ENCODE data around the gene SIRT5. TPM values are rescaled to one million over a fixed set of nuclear protein-coding genes. Genes with fewer than 3 reads are reported as not detected.

Gene SIRT5
- total RNA-seq, 1 experiment from 2014 or later, result 14.3 TPM

DNA sequence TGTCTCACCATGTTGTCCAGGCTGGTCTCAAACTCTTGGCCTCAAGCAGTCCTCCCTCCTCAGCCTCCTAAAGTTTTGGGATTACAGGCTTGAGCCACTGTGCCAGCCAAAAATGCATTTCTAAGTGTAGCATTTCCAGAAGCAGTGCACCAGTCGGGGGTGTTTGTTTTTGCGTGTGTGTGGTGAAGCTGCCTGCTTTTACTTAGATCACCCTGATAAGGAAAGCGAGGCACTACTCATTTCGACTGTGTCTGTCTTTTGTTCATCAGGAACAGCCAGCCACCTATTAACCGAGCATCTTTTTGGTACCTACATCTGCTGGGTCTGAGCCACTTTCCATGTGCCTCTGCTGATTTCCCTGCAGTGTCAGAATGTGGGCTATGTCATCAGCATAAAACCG, 18.7 kb downstream of the SIRT5 start:
- Histone ChIP-seq H2BK5ac (ENCODE audit: insufficient read length, low read length) (no peak overlapping the region), H3K27me3 (ENCODE audit: insufficient read depth, low read length) (no peaks in the 10 kb centered on the region), H2AK5ac (ENCODE audit: insufficient read length, low read length) (no peak overlapping the region), H3K23ac (ENCODE audit: insufficient read length, low read depth, low read length) (no peak overlapping the region), H3K14ac (ENCODE audit: insufficient read depth, low read length) (no peak overlapping the region), H3K9ac (ENCODE audit: extremely low read depth, insufficient read length, low read length) (no peak overlapping the region), H3K4me2 (ENCODE audit: insufficient read depth, insufficient read length, low read length) (no peak overlapping the region), H3K18ac (ENCODE audit: insufficient read length, low read depth, low read length) (no peak overlapping the region), H2BK120ac (ENCODE audit: low read depth, low read length, poor library complexity, severe bottlenecking) (no peak overlapping the region), H2BK12ac (ENCODE audit: insufficient read length, low read depth, low read length) (no peak overlapping the region), H3K4ac (ENCODE audit: low read depth, low read length) (no peak overlapping the region), H4K5ac (ENCODE audit: insufficient read length, low read depth, low read length) (no peak overlapping the region), H3K23me2 (ENCODE audit: insufficient read length, low read depth, low read length, poor library complexity, severe bottlenecking) (no peaks in the 10 kb centered on the region), H2BK20ac (ENCODE audit: low read depth, low read length, poor library complexity, severe bottlenecking) (no peak overlapping the region), H3T11ph (ENCODE audit: low read length) (no peak overlapping the region), H4K20me1 (ENCODE audit: control insufficient read depth, insufficient read depth, insufficient read length) (no peaks in the 10 kb centered on the region), H3K79me1 (ENCODE audit: insufficient read depth, low read depth, low read length, poor library complexity, severe bottlenecking) (no peaks in the 10 kb centered on the region), H3K4me1 (ENCODE audit: insufficient read depth, low read length) (no peaks in the 10 kb centered on the region), H3K27ac (ENCODE audit: insufficient read length, low read depth, low read length) (no peak overlapping the region), H2BK15ac (ENCODE audit: low read depth, low read length) (no peak overlapping the region), H3K9me3 (ENCODE audit: control insufficient read depth, low read depth, low read length) (no peaks in the 10 kb centered on the region), H3K79me2 (ENCODE audit: insufficient read depth, low read length) (no peaks in the 10 kb centered on the region), H4K8ac (replicated peaks; ENCODE audit: insufficient read length, low read depth, low read length) (no peak overlapping the region), H2AFZ (ENCODE audit: low read length) (no peak overlapping the region), H4K91ac (ENCODE audit: insufficient read length, low read depth, low read length) (no peak overlapping the region), H3K56ac (ENCODE audit: insufficient read length, low read depth, low read length) (no peak overlapping the region)
- Mint-ChIP-seq H3K27ac (no peak overlapping the region), H3K36me3 (ENCODE audit: insufficient read depth in 1 of 3, low read depth in 3 of 3) (peaks cover 5 to 40% (median 24%) of the 10 kb centered on the region in 3 experiments; a peak in 6 of 7 replicates), H3K9me3 (no peaks in the 10 kb centered on the region), H3K4me3 (no peak overlapping the region), H3K27me3 (ENCODE audit: low read depth) (no peaks in the 10 kb centered on the region), H3K4me1 (no peaks in the 10 kb centered on the region)
- DNase-seq, result no peak
- no CpG with 5 or more reads among the region's 6 CpGs for WGBS (ENCODE audit: extremely low coverage, insufficient read length, low lambda C conversion rate)
- TF ChIP-seq, protein P1, sequence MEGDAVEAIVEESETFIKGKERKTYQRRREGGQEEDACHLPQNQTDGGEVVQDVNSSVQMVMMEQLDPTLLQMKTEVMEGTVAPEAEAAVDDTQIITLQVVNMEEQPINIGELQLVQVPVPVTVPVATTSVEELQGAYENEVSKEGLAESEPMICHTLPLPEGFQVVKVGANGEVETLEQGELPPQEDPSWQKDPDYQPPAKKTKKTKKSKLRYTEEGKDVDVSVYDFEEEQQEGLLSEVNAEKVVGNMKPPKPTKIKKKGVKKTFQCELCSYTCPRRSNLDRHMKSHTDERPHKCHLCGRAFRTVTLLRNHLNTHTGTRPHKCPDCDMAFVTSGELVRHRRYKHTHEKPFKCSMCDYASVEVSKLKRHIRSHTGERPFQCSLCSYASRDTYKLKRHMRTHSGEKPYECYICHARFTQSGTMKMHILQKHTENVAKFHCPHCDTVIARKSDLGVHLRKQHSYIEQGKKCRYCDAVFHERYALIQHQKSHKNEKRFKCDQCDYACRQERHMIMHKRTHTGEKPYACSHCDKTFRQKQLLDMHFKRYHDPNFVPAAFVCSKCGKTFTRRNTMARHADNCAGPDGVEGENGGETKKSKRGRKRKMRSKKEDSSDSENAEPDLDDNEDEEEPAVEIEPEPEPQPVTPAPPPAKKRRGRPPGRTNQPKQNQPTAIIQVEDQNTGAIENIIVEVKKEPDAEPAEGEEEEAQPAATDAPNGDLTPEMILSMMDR (conservative IDR thresholded peaks at IDR 0.05), result no peak
